Activated naive CD4-positive, alpha-beta T cell treated with anti-CD3 and anti-CD28 coated beads, Interleukin-2, amount 50 U/mL, for 72 hours (primary cell): ENCODE data around the gene ANP32A. TPM values are rescaled to one million over a fixed set of nuclear protein-coding genes. Genes with fewer than 3 reads are reported as not detected.
"Not testable (repeated sequence)": the region's sequence is repeated elsewhere in the genome, so short reads cannot be mapped to it uniquely, and the experiment has no call there.

Experiments
- ATAC-seq, 2 donors: fragments of 150-1000 bp; cut with Tn5 transposase; 2 replicates each; pipeline ENCODE4 v1.10.0; 2021; ENCODE audit warnings: mild to moderate bottlenecking in 2 of 2, moderate library complexity in 2 of 2
- DNase-seq, 2 donors: peaks; one replicate each; pipeline ENCODE4 v3.0.0; 2021 to 2022; ENCODE audit warnings: low spot score in 2 of 2
- H3K27ac Mint-ChIP-seq, 2 donors: one replicate each; pipeline ENCODE4 v1.8.0; 2022; ENCODE audit warnings: mild to moderate bottlenecking in 2 of 2, mixed read lengths in 2 of 2
- H3K36me3 Mint-ChIP-seq, 2 donors: one replicate each; pipeline ENCODE4 v1.8.0; 2022; ENCODE audit warnings: mixed read lengths in 2 of 2
- H3K9me3 Mint-ChIP-seq, 2 donors: one replicate each; pipeline ENCODE4 v1.8.0; 2022; ENCODE audit warnings: mixed read lengths in 2 of 2
- total RNA-seq, 2 donors: library from RNA; stranded (reverse); gene quantifications; one replicate each; pipeline ENCODE4 v1.2.3, GENCODE V29; 2022

ANP32A gene
- 100 to 1,000 TPM; 136 to 237 TPM for total RNA-seq

GRCh38 chr15:68820295-68821189, at the start of gene ANP32A:
TSS of gene ANP32A (minus strand) at chr15:68820895. CDS start at chr15:68820751, 144 bp downstream.
- H3K36me3 Mint-ChIP-seq, result peaks cover 23 to 26% of the 10 kb centered on the region in 2 donors
- peak within 1 kb of the TSS; percentile 95 to 100 for H3K27ac Mint-ChIP-seq
- H3K9me3 Mint-ChIP-seq, result no peaks in the 10 kb centered on the region
- DNase-seq (peak; percentile 94 to 99), ATAC-seq (peak; percentile 81)

- Mint-ChIP-seq H3K9me3 (peaks cover 0 to 6% of the 10 kb centered on the region in 2 donors), H3K36me3 (peaks cover 0 to 7% of the 10 kb centered on the region in 2 donors), H3K27ac (no peak overlapping the region)
- ATAC-seq (no peak), DNase-seq (no peak)
Observed at GRCh38 chr15:68868296-68868695, 47.6 kb upstream of the ANP32A start.

DNA sequence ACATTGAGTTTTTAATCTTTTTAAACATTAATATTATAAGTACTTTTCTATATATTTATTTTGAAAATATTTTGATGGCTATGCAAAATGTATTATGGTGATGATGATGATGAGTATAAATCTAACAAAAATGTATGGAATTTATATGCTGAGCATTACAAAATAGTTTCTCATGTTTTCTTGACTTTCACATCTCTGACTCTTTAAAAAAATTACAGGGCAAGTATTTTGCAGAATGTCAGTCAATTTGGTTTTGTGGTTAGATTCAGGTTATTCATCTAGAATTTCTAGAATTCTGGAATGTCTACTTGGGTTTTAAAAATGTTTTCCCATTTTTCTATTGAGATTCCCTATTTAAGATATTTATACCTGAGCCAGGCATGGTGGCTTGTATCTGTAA, 41.7 kb upstream of the ANP32A start:
- Mint-ChIP-seq H3K9me3 (peaks cover 6 to 11% of the 10 kb centered on the region in 2 donors), H3K27ac (no peak overlapping the region), H3K36me3 (peaks cover 9 to 14% of the 10 kb centered on the region in 2 donors)
- DNase-seq (no peak), ATAC-seq (no peak)

GRCh38 chr15:68858666-68859065, 38.0 kb upstream of the ANP32A start:
- not testable (repeated sequence) for DNase-seq, H3K27ac Mint-ChIP-seq, ATAC-seq
- Mint-ChIP-seq H3K36me3 (peaks cover 19 to 20% of the 10 kb centered on the region in 2 donors), H3K9me3 (peaks cover 8 to 22% of the 10 kb centered on the region in 2 donors)

- Mint-ChIP-seq H3K36me3 (peaks cover 19 to 20% of the 10 kb centered on the region in 2 donors), H3K9me3 (peaks cover 8 to 22% of the 10 kb centered on the region in 2 donors)
- not testable (repeated sequence) for ATAC-seq, H3K27ac Mint-ChIP-seq, DNase-seq
Observed at GRCh38 chr15:68857443-68857842, 36.7 kb upstream of the ANP32A start.

DNA sequence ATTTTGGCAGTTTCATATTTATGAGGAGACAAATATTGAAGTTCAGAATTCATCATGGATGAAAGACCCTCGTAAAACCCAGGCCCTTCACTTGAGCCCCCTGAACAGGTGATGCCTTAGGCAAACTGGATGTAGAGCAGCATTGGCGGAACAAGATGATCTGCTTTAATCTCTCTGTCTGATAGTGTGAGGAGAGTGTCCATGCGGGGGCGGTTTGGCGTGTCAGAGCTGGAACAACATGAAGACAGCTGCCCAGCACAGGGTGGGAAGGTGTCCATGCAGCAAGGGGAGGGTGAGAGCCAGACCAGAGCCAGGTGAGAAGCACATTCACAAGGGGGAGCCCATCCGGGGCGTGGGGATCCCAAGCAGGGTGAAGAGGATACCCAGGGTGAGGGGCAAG, 31.8 kb upstream of the ANP32A start:
- DNase-seq (no peak), ATAC-seq (no peak)
- H3K9me3 Mint-ChIP-seq, result peaks cover 8 to 12% of the 10 kb centered on the region in 2 donors
- peaks cover 11 to 12% of the 10 kb centered on the region in 2 donors for H3K36me3 Mint-ChIP-seq
- H3K27ac Mint-ChIP-seq, result peak overlapping the region in 1 of 2 donors; percentile 72

GRCh38 chr15:68851971-68852370, 31.3 kb upstream of the ANP32A start:
- no peak for ATAC-seq
- DNase-seq, result no peak

GRCh38 chr15:68849497-68849896, 28.8 kb upstream of the ANP32A start:
- Mint-ChIP-seq H3K9me3 (no peaks in the 10 kb centered on the region), H3K36me3 (no peaks in the 10 kb centered on the region), H3K27ac (no peak overlapping the region)
- no peak for DNase-seq
- no peak for ATAC-seq

More at GRCh38 chr15:68851971-68852370, 31.3 kb upstream of the ANP32A start:
- Mint-ChIP-seq H3K36me3 (peaks cover 6 to 8% of the 10 kb centered on the region in 2 donors), H3K27ac (no peak overlapping the region), H3K9me3 (peaks cover 5 to 8% of the 10 kb centered on the region in 2 donors)

GRCh38 chr15:68846851-68847439, 26.2 kb upstream of the ANP32A start:
- no peaks in the 10 kb centered on the region for H3K36me3 Mint-ChIP-seq
- H3K9me3 Mint-ChIP-seq, result no peaks in the 10 kb centered on the region
- ATAC-seq, result no peak
- no peak for DNase-seq
- no peak overlapping the region for H3K27ac Mint-ChIP-seq

DNA sequence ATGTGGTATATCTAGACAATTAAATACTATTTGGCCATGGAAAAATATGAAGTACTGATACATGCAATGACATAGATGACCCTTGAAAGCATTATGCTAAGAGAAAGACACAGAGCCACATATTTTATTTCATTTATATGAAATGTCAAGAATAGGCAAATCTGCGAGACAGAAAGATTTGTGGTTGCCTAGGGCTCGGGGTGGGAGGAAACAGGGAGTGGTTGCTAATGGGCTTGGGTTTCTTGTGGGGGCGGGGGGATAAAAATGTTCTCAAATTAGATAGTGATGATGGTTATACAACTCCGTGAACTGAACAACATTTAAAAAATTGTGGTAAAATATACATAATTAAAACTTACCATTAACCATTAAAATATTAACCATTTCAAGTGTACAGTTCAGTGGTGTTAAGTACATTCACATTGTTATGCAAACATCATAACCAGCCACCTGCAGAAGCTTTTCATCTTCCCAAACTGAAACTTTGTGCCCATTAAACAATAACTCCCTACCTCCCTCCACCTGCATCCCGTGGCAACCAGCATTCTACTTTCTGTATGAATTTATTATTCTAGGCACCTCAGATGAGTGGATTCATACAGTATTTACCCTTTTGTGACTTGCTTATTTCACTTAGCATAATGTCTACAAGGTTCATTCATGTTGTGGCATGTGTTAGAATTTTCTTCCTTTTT, 24.3 kb upstream of the ANP32A start:
- Mint-ChIP-seq H3K27ac (no peak overlapping the region), H3K36me3 (no peaks in the 10 kb centered on the region), H3K9me3 (no peaks in the 10 kb centered on the region)
- DNase-seq (no peak), ATAC-seq (no peak)

- Mint-ChIP-seq H3K27ac (no peak overlapping the region), H3K9me3 (no peaks in the 10 kb centered on the region), H3K36me3 (no peaks in the 10 kb centered on the region)
- ATAC-seq, result peak; percentile 66 to 83
- peak in 1 of 2 donors; percentile 44 for DNase-seq
Observed at GRCh38 chr15:68843425-68844311, 23.0 kb upstream of the ANP32A start.

DNA sequence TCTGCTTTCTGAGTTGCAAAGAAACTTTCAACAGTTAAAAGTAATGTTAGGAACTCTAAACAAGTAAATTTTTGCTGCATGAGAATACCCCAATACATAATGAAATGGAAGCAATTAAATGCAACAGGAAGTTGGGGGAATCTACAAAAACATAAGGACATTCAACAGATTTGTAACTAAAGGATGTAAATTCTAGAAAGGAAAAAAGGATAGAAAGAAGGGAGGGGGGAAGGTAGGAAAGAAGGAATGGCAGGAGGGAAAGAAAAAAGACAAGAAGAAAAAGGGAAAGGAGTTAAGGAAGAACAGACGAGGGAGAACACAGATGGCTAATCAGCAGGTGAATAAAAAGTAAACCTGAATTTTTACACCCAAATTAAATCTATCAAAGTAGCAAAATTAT, 22.3 kb upstream of the ANP32A start:
- H3K27ac Mint-ChIP-seq, result no peak overlapping the region
- no peaks in the 10 kb centered on the region for H3K36me3 Mint-ChIP-seq
- H3K9me3 Mint-ChIP-seq, result no peaks in the 10 kb centered on the region
- DNase-seq, result no peak
- ATAC-seq, result no peak

DNA sequence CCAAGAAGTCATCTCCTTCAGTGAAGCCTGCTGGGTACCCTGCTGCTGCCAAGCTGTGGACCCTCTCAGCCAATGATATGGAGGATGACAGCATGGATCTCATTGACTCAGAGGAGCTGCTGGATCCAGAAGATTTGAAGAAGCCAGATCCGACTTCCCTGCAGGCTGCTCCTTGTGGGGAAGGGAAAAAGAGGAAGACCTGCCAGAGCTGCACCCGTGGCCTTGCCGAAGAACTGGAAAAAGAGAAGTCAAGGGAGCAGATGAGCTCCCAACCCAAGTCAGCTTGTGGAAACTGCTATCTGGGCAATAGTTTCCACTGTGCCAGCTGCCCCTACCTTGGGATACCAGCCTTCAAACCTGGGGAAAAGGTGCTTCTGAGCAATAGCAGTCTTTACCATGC, 13.7 kb upstream of the ANP32A start:
- no peak for ATAC-seq
- Mint-ChIP-seq H3K9me3 (peaks cover 6 to 12% of the 10 kb centered on the region in 2 donors), H3K36me3 (peaks cover 7 to 15% of the 10 kb centered on the region in 2 donors), H3K27ac (no peak overlapping the region)
- DNase-seq, result no peak

GRCh38 chr15:68833700-68834331, 13.1 kb upstream of the ANP32A start:
- peaks cover 6 to 12% of the 10 kb centered on the region in 2 donors for H3K9me3 Mint-ChIP-seq
- peaks cover 7 to 15% of the 10 kb centered on the region in 2 donors for H3K36me3 Mint-ChIP-seq
- DNase-seq, result no peak
- ATAC-seq, result peak in 1 of 2 donors; percentile 30
- no peak overlapping the region for H3K27ac Mint-ChIP-seq

- peak; percentile 70 to 86 for ATAC-seq
Observed at GRCh38 chr15:68830141-68830785, 9.6 kb upstream of the ANP32A start.

More at GRCh38 chr15:68830141-68830785, 9.6 kb upstream of the ANP32A start:
- peaks cover under 1 to 1% of the 10 kb centered on the region in 2 donors for H3K36me3 Mint-ChIP-seq
- DNase-seq, result no peak
- H3K9me3 Mint-ChIP-seq, result peaks cover under 1 to 4% of the 10 kb centered on the region in 2 donors
- no peak overlapping the region for H3K27ac Mint-ChIP-seq
